ENCODE measurements around the gene SLF2. TPM values are rescaled to one million over a fixed set of nuclear protein-coding genes. Genes with fewer than 3 reads are reported as not detected.

SLF2 gene
- total RNA-seq, 3 donors from 2014 or later (not counting 1 experiment from before 2014, with no cell fraction given), result 24.2 to 35.4 (median 30.9) TPM

DNA sequence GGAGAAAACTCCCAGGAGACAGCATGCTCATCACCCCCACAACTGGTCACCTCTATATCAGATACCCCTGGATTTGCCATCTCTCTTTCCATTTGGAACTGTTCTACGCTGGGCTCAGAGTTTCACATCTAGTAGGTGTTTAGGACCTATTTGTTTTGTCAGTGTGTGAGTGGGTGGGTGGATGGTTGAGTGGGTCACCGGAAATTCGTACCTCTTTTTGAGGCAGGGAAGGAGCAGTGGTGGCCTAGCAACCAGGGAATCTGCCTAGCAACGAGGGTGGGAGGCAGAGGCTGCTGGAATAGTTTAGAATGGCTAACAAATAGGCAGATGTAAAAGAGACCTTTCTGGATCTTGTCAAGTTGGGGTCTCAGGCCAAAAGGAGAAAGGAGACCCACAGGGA, 23.2 kb upstream of the SLF2 start:
- WGBS (ENCODE audit: insufficient coverage), result 60% methylated on average over 4 of the region's 4 CpGs
- ATAC-seq, result no peak
- Mint-ChIP-seq H3K36me3 (no peaks in the 10 kb centered on the region), H3K27ac (no peak overlapping the region), H3K9me3 (no peaks in the 10 kb centered on the region), H3K4me1 (no peaks in the 10 kb centered on the region), H3K4me3 (no peak overlapping the region), H3K27me3 (ENCODE audit: low read depth in 2 of 2) (peaks cover 22 to 54% of the 10 kb centered on the region in 2 donors)
- intact Hi-C loops (cut with micrococcal nuclease), result no loop called here
- Histone ChIP-seq H3K27me3 (ENCODE audit: control insufficient read depth, insufficient read depth, low read length) (peaks cover 4% of the 10 kb centered on the region), H3K36me3 (ENCODE audit: control insufficient read depth, insufficient read depth, low read length) (no peaks in the 10 kb centered on the region), H3K9me3 (ENCODE audit: control insufficient read depth, insufficient read depth, low read length) (no peaks in the 10 kb centered on the region), H3K4me3 (ENCODE audit: low read length) (no peak overlapping the region), H3K4me1 (ENCODE audit: control insufficient read depth, insufficient read depth, low read length) (no peaks in the 10 kb centered on the region), H3K27ac (ENCODE audit: low read length) (no peak overlapping the region)
- no peak for DNase-seq
- TF ChIP-seq, protein P1, sequence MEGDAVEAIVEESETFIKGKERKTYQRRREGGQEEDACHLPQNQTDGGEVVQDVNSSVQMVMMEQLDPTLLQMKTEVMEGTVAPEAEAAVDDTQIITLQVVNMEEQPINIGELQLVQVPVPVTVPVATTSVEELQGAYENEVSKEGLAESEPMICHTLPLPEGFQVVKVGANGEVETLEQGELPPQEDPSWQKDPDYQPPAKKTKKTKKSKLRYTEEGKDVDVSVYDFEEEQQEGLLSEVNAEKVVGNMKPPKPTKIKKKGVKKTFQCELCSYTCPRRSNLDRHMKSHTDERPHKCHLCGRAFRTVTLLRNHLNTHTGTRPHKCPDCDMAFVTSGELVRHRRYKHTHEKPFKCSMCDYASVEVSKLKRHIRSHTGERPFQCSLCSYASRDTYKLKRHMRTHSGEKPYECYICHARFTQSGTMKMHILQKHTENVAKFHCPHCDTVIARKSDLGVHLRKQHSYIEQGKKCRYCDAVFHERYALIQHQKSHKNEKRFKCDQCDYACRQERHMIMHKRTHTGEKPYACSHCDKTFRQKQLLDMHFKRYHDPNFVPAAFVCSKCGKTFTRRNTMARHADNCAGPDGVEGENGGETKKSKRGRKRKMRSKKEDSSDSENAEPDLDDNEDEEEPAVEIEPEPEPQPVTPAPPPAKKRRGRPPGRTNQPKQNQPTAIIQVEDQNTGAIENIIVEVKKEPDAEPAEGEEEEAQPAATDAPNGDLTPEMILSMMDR (IDR thresholded peaks at IDR 0.05), result no peak

DNA sequence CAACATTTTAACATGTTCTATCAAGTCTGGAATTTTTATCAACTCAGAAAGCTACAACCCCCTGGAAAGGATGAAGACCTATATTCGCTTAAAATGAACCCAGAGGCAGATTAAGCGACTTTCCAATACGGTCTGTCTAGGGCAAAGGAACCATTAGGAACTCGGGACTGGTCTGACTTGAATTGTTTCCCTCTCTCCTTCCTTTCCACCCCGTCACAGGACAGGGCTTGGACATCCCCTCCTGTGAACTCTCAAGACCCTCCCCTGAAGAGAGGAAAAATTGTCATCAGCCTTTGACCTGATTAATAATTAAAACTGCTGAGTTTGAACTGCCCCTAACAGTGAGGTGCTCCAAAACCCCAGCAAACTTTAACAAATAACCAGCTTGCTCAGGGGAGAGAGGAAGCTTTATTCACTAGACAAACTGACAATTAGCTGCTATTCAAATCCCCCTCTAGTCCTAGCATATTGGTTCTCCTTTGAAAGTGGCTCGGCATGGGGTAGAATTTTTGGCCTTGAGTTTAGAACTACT, 22.6 kb upstream of the SLF2 start:
- DNase-seq, result no peak
- ATAC-seq, result no peak
- H3K27ac ChIP-seq (ENCODE audit: low read length), result no peak overlapping the region
- no peak overlapping the region for H3K4me3 ChIP-seq (ENCODE audit: low read length)
- H3K27me3 Mint-ChIP-seq (ENCODE audit: low read depth in 2 of 2), result peaks cover 22 to 54% of the 10 kb centered on the region in 2 donors
- no peaks in the 10 kb centered on the region for H3K36me3 Mint-ChIP-seq
- no peaks in the 10 kb centered on the region for H3K4me1 ChIP-seq (ENCODE audit: control insufficient read depth, insufficient read depth, low read length)
- H3K4me1 Mint-ChIP-seq, result no peaks in the 10 kb centered on the region
- no peaks in the 10 kb centered on the region for H3K9me3 Mint-ChIP-seq
- 81% methylated on average over 6 of the region's 6 CpGs for WGBS (ENCODE audit: insufficient coverage)
- H3K27ac Mint-ChIP-seq, result no peak overlapping the region
- intact Hi-C loops (cut with micrococcal nuclease), result no loop called here
- no peak overlapping the region for H3K4me3 Mint-ChIP-seq
- no peaks in the 10 kb centered on the region for H3K36me3 ChIP-seq (ENCODE audit: control insufficient read depth, insufficient read depth, low read length)
- TF ChIP-seq, protein P1 (IDR thresholded peaks at IDR 0.05), result no peak
- H3K27me3 ChIP-seq (ENCODE audit: control insufficient read depth, insufficient read depth, low read length), result peaks cover 4% of the 10 kb centered on the region
- H3K9me3 ChIP-seq (ENCODE audit: control insufficient read depth, insufficient read depth, low read length), result no peaks in the 10 kb centered on the region

- Mint-ChIP-seq H3K4me3 (no peak overlapping the region), H3K9me3 (no peaks in the 10 kb centered on the region), H3K27me3 (ENCODE audit: low read depth in 2 of 2) (peaks cover 28 to 60% of the 10 kb centered on the region in 2 donors), H3K36me3 (no peaks in the 10 kb centered on the region), H3K4me1 (no peaks in the 10 kb centered on the region), H3K27ac (no peak overlapping the region)
- intact Hi-C loops (cut with micrococcal nuclease), result no loop called here
- no peak for ATAC-seq
- no peaks in the 10 kb centered on the region for H3K4me1 ChIP-seq (ENCODE audit: control insufficient read depth, insufficient read depth, low read length)
- H3K9me3 ChIP-seq (ENCODE audit: control insufficient read depth, insufficient read depth, low read length), result no peaks in the 10 kb centered on the region
- peaks cover 4% of the 10 kb centered on the region for H3K27me3 ChIP-seq (ENCODE audit: control insufficient read depth, insufficient read depth, low read length)
- TF ChIP-seq, protein P1 (IDR thresholded peaks at IDR 0.05), result no peak
- H3K27ac ChIP-seq (ENCODE audit: low read length), result no peak overlapping the region
- H3K36me3 ChIP-seq (ENCODE audit: control insufficient read depth, insufficient read depth, low read length), result no peaks in the 10 kb centered on the region
- no peak for DNase-seq
- WGBS (ENCODE audit: insufficient coverage), result 90% methylated on average over 7 of the region's 7 CpGs
- H3K4me3 ChIP-seq (ENCODE audit: low read length), result no peak overlapping the region
Measured at GRCh38 chr10:100890673-100891317, 22.0 kb upstream of the SLF2 start.

- H3K9me3 ChIP-seq (ENCODE audit: control insufficient read depth, insufficient read depth, low read length), result no peaks in the 10 kb centered on the region
- no peak overlapping the region for H3K4me3 ChIP-seq (ENCODE audit: low read length)
- WGBS (ENCODE audit: insufficient coverage), result 92% methylated on average over 3 of the region's 3 CpGs
- Mint-ChIP-seq H3K27me3 (ENCODE audit: low read depth in 2 of 2) (peaks cover 40 to 59% of the 10 kb centered on the region in 2 donors), H3K9me3 (no peaks in the 10 kb centered on the region), H3K4me1 (no peaks in the 10 kb centered on the region), H3K4me3 (no peak overlapping the region), H3K27ac (no peak overlapping the region), H3K36me3 (no peaks in the 10 kb centered on the region)
- ATAC-seq (no peak), DNase-seq (no peak)
- no peaks in the 10 kb centered on the region for H3K4me1 ChIP-seq (ENCODE audit: control insufficient read depth, insufficient read depth, low read length)
- H3K27ac ChIP-seq (ENCODE audit: low read length), result no peak overlapping the region
- TF ChIP-seq, protein P1 (IDR thresholded peaks at IDR 0.05), result no peak
- intact Hi-C loops (cut with micrococcal nuclease), result no loop called here
- no peaks in the 10 kb centered on the region for H3K36me3 ChIP-seq (ENCODE audit: control insufficient read depth, insufficient read depth, low read length)
- peaks cover 4% of the 10 kb centered on the region for H3K27me3 ChIP-seq (ENCODE audit: control insufficient read depth, insufficient read depth, low read length)
Measured at GRCh38 chr10:100894033-100894432, 18.7 kb upstream of the SLF2 start.
